WTC11 (cell line): ENCODE data around the gene OPALIN. TPM values are rescaled to one million over a fixed set of nuclear protein-coding genes. Genes with fewer than 3 reads are reported as not detected.

ENCODE experiments used
- ATAC-seq: fragments of 200-7000 bp; cut with Tn5 transposase; 2 replicates; pipeline ENCODE4 v1.10.0; 2021; ENCODE audit warnings: mild to moderate bottlenecking, moderate library complexity
- CTCF ChIA-PET: fragments of 300-600 bp; sonication (Branson Sonifier 250); formaldehyde crosslinking; loops from one replicate; lab custom pipeline; 2021; ENCODE audit warnings: antibody characterized with exemption; lab: Charles Lee
- POLR2A ChIA-PET: fragments of 350-600 bp; sonication (Branson Sonifier 250); formaldehyde crosslinking; loops from one replicate; lab custom pipeline; 2021; ENCODE audit warnings: antibody characterized with exemption; lab: Charles Lee
- DNase-seq: peaks from one replicate; pipeline ENCODE4 v3.0.0; 2021; ENCODE audit warnings: low spot score
- H3K27ac Mint-ChIP-seq: 2 replicates; pipeline ENCODE4 v1.8.0; 2021; ENCODE audit warnings: mixed read lengths
- H3K27me3 Mint-ChIP-seq: 2 replicates; pipeline ENCODE4 v1.8.0; 2021; ENCODE audit warnings: low read depth, mild to moderate bottlenecking, moderate library complexity, mixed read lengths
- H3K36me3 Mint-ChIP-seq: 2 replicates; pipeline ENCODE4 v1.8.0; 2021; ENCODE audit warnings: mixed read lengths
- H3K4me1 Mint-ChIP-seq: 2 replicates; pipeline ENCODE4 v1.8.0; 2022; ENCODE audit warnings: mixed read lengths
- H3K4me3 Mint-ChIP-seq: 2 replicates; pipeline ENCODE4 v1.8.0; 2021; ENCODE audit warnings: mild to moderate bottlenecking, moderate library complexity, mixed read lengths
- H3K9me3 Mint-ChIP-seq: 2 replicates; pipeline ENCODE4 v1.8.0; 2021; ENCODE audit warnings: mixed read lengths
- ATF6 ChIP-seq: sonication (generic); formaldehyde crosslinking; IDR thresholded peaks from 2 replicates; pipeline ENCODE4 v1.8.1; 2023; ENCODE audit warnings: mild to moderate bottlenecking, missing genetic modification reagents
- CDX4 ChIP-seq: fragments of 250-450 bp; sonication (Bioruptor Pico); IDR thresholded peaks from 2 replicates; pipeline ENCODE4 v1.9.0; 2021; ENCODE audit warnings: moderate library complexity, mild to moderate bottlenecking, inconsistent platforms, borderline replicate concordance
- ERG ChIP-seq: fragments of 250-450 bp; sonication (Bioruptor Pico); IDR thresholded peaks from 2 replicates; pipeline ENCODE4 v1.8.0; 2021; ENCODE audit warnings: mild to moderate bottlenecking
- HMGA2 ChIP-seq: fragments of 250-450 bp; sonication (Bioruptor Pico); IDR thresholded peaks from 2 replicates; pipeline ENCODE4 v1.4.0; 2021; ENCODE audit warnings: mild to moderate bottlenecking, moderate library complexity
- IRF2 ChIP-seq: sonication (generic); formaldehyde crosslinking; IDR thresholded peaks from 2 replicates; pipeline ENCODE4 v1.8.0; 2022; ENCODE audit warnings: low read depth, missing genetic modification reagents, borderline replicate concordance
- NFE2L1 ChIP-seq: sonication (generic); formaldehyde crosslinking; IDR thresholded peaks from 2 replicates; pipeline ENCODE4 v1.8.1; 2023; ENCODE audit warnings: missing genetic modification reagents
- NR3C1 ChIP-seq: sonication (generic); formaldehyde crosslinking; conservative IDR thresholded peaks from 2 replicates; pipeline ENCODE4 v1.8.1; 2023; ENCODE audit warnings: low read depth, mild to moderate bottlenecking, missing genetic modification reagents
- PREB ChIP-seq: sonication (generic); formaldehyde crosslinking; IDR thresholded peaks from 2 replicates; pipeline ENCODE4 v1.8.1; 2022; ENCODE audit warnings: mild to moderate bottlenecking, missing genetic modification reagents, moderate library complexity, borderline replicate concordance
- PRRX2 ChIP-seq: fragments of 250-450 bp; sonication (Bioruptor Pico); IDR thresholded peaks from 2 replicates; pipeline ENCODE4 v1.8.0; 2021; ENCODE audit warnings: mild to moderate bottlenecking
- RORB ChIP-seq: fragments of 250-450 bp; sonication (Bioruptor Pico); IDR thresholded peaks from 2 replicates; pipeline ENCODE4 v1.9.0; 2021; ENCODE audit warnings: mild to moderate bottlenecking
- SP1 ChIP-seq: sonication (generic); formaldehyde crosslinking; conservative IDR thresholded peaks from 2 replicates; pipeline ENCODE4 v1.8.1; 2022; ENCODE audit warnings: missing genetic modification reagents
- TCF7 ChIP-seq: sonication (generic); formaldehyde crosslinking; IDR thresholded peaks from 2 replicates; pipeline ENCODE4 v1.8.0; 2022; ENCODE audit warnings: mild to moderate bottlenecking, low read depth, missing genetic modification reagents, moderate library complexity
- USF1 ChIP-seq: sonication (generic); formaldehyde crosslinking; IDR thresholded peaks from 2 replicates; pipeline ENCODE4 v1.8.0; 2022; ENCODE audit warnings: mild to moderate bottlenecking, missing genetic modification reagents
- ZNF138 ChIP-seq: sonication (generic); formaldehyde crosslinking; conservative IDR thresholded peaks from 2 replicates; pipeline ENCODE4 v1.8.1; 2022; ENCODE audit warnings: mild to moderate bottlenecking, moderate library complexity, missing genetic modification reagents
- total RNA-seq: library from RNA; stranded (reverse); gene quantifications from 3 replicates; pipeline ENCODE4 v1.2.3, GENCODE V29; 2021
- TF ChIP-seq, protein P1 (sequence below): sonication (generic); formaldehyde crosslinking; conservative IDR thresholded peaks from 2 replicates; pipeline ENCODE4 v1.8.1; 2023; ENCODE audit warnings: mild to moderate bottlenecking, low read depth, missing genetic modification reagents, moderate library complexity
- TF ChIP-seq, protein P2 (sequence below): sonication (generic); formaldehyde crosslinking; IDR thresholded peaks from 2 replicates; pipeline ENCODE4 v1.8.0; 2023; ENCODE audit warnings: missing genetic modification reagents
- TF ChIP-seq, protein P3 (sequence below): sonication (generic); formaldehyde crosslinking; IDR thresholded peaks from 2 replicates; pipeline ENCODE4 v1.8.0; 2023; ENCODE audit warnings: missing genetic modification reagents, mild to moderate bottlenecking, borderline replicate concordance
- TF ChIP-seq, protein P4 (sequence below): sonication (generic); formaldehyde crosslinking; IDR thresholded peaks from 2 replicates; pipeline ENCODE4 v1.8.0; 2022; ENCODE audit warnings: mild to moderate bottlenecking, missing genetic modification reagents
- TF ChIP-seq, protein P5 (sequence below): sonication (generic); formaldehyde crosslinking; IDR thresholded peaks from 2 replicates; pipeline ENCODE4 v1.8.0; 2022; ENCODE audit warnings: mild to moderate bottlenecking, missing genetic modification reagents

Gene OPALIN
- total RNA-seq, 1 experiment from 2014 or later, result 0.04 TPM

DNA sequence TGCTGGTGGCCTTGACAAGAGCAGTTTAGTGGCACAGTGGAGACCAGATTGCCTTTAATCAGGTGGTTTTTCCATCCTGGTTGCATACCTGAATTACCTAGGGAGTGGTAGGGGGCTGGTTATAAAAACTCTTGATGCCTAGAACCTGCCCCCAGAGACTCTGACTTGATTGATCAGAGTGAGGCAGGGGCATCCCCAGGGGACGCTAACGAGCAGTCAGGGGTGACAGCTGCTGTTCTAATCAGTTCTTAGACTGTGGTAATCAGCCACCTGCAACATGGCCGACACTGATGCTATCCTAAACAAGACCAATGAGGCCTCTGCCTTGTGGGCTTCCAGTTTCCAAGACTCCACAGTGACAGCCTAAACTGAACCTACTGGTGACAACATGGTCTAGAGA, 2.0 kb upstream of the OPALIN start (continued):
- TF ChIP-seq, protein P1, sequence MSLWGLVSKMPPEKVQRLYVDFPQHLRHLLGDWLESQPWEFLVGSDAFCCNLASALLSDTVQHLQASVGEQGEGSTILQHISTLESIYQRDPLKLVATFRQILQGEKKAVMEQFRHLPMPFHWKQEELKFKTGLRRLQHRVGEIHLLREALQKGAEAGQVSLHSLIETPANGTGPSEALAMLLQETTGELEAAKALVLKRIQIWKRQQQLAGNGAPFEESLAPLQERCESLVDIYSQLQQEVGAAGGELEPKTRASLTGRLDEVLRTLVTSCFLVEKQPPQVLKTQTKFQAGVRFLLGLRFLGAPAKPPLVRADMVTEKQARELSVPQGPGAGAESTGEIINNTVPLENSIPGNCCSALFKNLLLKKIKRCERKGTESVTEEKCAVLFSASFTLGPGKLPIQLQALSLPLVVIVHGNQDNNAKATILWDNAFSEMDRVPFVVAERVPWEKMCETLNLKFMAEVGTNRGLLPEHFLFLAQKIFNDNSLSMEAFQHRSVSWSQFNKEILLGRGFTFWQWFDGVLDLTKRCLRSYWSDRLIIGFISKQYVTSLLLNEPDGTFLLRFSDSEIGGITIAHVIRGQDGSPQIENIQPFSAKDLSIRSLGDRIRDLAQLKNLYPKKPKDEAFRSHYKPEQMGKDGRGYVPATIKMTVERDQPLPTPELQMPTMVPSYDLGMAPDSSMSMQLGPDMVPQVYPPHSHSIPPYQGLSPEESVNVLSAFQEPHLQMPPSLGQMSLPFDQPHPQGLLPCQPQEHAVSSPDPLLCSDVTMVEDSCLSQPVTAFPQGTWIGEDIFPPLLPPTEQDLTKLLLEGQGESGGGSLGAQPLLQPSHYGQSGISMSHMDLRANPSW (CRISPR knock-in tag), result no peak
- TF ChIP-seq IRF2 (CRISPR knock-in tag) (no peak), CDX4 (CRISPR knock-in tag) (no peak)

GRCh38 chr10:96360331-96360730, 1.5 kb upstream of the OPALIN start:
- no peak for DNase-seq
- POLR2A ChIA-PET, result no interaction called here
- Mint-ChIP-seq H3K27me3 (no peaks in the 10 kb centered on the region; the same call in 1 of the 2 replicates), H3K36me3 (no peaks in the 10 kb centered on the region; the same call in 1 of the 2 replicates), H3K4me1 (peaks cover 5% of the 10 kb centered on the region; the same call in 1 of the 2 replicates), H3K4me3 (no peak overlapping the region), H3K27ac (no peak overlapping the region), H3K9me3 (peaks cover 2% of the 10 kb centered on the region; the same call in 1 of the 2 replicates)
- TF ChIP-seq PRRX2 (CRISPR knock-in tag), result no peak
- TF ChIP-seq NFE2L1 (CRISPR knock-in tag), result no peak
- TF ChIP-seq, protein P2, sequence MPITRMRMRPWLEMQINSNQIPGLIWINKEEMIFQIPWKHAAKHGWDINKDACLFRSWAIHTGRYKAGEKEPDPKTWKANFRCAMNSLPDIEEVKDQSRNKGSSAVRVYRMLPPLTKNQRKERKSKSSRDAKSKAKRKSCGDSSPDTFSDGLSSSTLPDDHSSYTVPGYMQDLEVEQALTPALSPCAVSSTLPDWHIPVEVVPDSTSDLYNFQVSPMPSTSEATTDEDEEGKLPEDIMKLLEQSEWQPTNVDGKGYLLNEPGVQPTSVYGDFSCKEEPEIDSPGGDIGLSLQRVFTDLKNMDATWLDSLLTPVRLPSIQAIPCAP (CRISPR knock-in tag), result no peak
- TF ChIP-seq, protein P3, sequence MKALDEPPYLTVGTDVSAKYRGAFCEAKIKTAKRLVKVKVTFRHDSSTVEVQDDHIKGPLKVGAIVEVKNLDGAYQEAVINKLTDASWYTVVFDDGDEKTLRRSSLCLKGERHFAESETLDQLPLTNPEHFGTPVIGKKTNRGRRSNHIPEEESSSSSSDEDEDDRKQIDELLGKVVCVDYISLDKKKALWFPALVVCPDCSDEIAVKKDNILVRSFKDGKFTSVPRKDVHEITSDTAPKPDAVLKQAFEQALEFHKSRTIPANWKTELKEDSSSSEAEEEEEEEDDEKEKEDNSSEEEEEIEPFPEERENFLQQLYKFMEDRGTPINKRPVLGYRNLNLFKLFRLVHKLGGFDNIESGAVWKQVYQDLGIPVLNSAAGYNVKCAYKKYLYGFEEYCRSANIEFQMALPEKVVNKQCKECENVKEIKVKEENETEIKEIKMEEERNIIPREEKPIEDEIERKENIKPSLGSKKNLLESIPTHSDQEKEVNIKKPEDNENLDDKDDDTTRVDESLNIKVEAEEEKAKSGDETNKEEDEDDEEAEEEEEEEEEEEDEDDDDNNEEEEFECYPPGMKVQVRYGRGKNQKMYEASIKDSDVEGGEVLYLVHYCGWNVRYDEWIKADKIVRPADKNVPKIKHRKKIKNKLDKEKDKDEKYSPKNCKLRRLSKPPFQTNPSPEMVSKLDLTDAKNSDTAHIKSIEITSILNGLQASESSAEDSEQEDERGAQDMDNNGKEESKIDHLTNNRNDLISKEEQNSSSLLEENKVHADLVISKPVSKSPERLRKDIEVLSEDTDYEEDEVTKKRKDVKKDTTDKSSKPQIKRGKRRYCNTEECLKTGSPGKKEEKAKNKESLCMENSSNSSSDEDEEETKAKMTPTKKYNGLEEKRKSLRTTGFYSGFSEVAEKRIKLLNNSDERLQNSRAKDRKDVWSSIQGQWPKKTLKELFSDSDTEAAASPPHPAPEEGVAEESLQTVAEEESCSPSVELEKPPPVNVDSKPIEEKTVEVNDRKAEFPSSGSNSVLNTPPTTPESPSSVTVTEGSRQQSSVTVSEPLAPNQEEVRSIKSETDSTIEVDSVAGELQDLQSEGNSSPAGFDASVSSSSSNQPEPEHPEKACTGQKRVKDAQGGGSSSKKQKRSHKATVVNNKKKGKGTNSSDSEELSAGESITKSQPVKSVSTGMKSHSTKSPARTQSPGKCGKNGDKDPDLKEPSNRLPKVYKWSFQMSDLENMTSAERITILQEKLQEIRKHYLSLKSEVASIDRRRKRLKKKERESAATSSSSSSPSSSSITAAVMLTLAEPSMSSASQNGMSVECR (CRISPR knock-in tag), result no peak
- TF ChIP-seq NR3C1 (CRISPR knock-in tag), result no peak
- TF ChIP-seq USF1 (CRISPR knock-in tag), result no peak
- no peak for TF ChIP-seq HMGA2 (CRISPR knock-in tag)
- no peak for TF ChIP-seq PREB (CRISPR knock-in tag)
- TF ChIP-seq, protein P4, sequence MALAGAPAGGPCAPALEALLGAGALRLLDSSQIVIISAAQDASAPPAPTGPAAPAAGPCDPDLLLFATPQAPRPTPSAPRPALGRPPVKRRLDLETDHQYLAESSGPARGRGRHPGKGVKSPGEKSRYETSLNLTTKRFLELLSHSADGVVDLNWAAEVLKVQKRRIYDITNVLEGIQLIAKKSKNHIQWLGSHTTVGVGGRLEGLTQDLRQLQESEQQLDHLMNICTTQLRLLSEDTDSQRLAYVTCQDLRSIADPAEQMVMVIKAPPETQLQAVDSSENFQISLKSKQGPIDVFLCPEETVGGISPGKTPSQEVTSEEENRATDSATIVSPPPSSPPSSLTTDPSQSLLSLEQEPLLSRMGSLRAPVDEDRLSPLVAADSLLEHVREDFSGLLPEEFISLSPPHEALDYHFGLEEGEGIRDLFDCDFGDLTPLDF (CRISPR knock-in tag), result no peak
- no peak for TF ChIP-seq ERG
- no peak for TF ChIP-seq RORB
- TF ChIP-seq, protein P5, sequence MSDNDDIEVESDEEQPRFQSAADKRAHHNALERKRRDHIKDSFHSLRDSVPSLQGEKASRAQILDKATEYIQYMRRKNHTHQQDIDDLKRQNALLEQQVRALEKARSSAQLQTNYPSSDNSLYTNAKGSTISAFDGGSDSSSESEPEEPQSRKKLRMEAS (CRISPR knock-in tag), result no peak
- no peak for TF ChIP-seq ATF6 (CRISPR knock-in tag)
- TF ChIP-seq SP1 (CRISPR knock-in tag), result no peak
- no peak for TF ChIP-seq ZNF138
- TF ChIP-seq TCF7, result no peak
- CTCF ChIA-PET, result no interaction called here
- ATAC-seq, result no peak
